HG03135 (cell line): ENCODE measurements around the gene PARL.
"Not testable (repeated sequence)": the region's sequence is repeated elsewhere in the genome, so short reads cannot be mapped to it uniquely, and the experiment has no call there.

Source experiments
- ATAC-seq: cut with Tn5 transposase; IDR thresholded peaks from one replicate; pipeline ENCODE4 v1.9.1; 2021; ENCODE audit warnings: mild to moderate bottlenecking, moderate library complexity; ENCODE audit not compliant: unreplicated experiment

Gene PARL

DNA sequence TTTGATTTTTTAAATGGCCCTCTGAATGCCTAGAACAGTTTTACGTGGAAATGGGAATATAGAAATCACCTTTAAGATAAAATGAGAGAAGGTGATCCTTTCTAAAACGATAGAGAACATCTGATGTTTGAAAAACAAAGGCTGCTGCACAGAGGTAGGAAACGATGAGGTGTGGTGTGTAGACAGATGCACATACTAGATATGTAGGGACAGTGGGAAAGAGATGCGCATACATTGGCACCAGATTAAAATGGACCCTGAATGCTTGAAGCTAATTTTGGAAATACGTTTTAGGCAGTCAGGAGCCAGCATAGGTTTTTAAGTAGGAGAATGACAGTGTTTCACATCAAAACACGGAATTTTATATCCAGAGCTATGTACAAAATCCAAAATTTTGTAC lies 88.3 kb downstream of the PARL start:
- ATAC-seq = no peak

- ATAC-seq = no peak
Observed at GRCh38 chr3:183794452-183794851, 90.2 kb downstream of the PARL start.

DNA sequence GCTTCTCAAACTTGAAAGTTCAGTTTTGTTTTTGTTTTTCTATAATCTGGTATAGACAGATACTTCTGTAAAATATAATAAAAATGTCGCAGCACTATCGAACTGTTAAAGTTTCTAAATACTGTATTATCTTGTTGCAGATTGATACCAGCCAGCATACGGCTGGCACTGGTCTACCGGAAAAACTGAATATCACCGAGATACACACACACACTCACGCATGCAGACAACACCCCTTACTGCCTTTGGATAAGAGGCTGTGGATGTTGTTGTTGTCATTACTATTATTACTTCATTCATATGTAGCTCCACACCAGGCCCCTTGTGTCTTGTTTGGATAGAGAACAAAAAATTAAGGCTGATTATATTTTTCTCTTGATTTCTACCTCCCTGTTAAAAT lies 91.7 kb downstream of the PARL start:
- ATAC-seq = no peak

GRCh38 chr3:183790700-183791099 lies 94.0 kb downstream of the PARL start:
- ATAC-seq = no peak

DNA sequence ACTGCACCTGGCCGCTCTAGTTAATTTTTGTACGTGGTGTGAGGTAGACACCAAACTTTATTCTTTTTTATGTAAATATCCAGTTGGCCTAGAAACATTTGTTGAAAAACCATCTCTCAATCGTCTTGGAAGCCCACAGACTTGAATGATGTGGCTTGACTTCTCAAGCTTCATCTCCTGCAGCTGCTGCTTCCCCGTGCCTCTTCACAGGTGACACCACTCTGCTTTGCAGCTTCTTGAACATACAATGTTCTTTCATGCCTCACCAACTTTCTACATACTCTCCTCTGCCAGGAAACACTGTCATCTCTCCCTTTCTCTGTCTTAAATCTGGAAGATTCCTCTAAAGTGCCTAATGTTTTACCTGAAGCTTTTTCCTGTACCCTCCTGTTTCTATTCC lies 94.9 kb downstream of the PARL start:
- ATAC-seq = no peak

DNA sequence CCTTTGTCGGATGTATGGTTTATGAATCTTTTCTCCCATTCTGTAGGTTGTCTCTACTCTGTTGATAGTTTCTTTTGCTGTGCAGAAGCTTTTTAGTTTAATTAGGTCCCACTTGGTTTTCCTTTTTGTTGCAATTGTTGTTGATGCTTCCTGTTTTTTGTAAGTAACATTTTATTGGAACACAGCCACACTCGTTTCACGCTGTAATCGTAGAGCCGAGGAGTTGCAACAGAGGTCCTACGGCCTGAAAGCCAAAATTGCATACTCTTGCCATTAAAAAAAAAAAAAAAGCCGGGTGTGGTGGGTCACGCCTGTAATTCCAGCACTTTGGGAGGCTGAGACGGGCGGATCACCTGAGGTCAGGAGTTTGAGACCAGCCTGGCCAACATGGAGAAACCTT lies 100.2 kb downstream of the PARL start:
- ATAC-seq = not testable (repeated sequence)

DNA sequence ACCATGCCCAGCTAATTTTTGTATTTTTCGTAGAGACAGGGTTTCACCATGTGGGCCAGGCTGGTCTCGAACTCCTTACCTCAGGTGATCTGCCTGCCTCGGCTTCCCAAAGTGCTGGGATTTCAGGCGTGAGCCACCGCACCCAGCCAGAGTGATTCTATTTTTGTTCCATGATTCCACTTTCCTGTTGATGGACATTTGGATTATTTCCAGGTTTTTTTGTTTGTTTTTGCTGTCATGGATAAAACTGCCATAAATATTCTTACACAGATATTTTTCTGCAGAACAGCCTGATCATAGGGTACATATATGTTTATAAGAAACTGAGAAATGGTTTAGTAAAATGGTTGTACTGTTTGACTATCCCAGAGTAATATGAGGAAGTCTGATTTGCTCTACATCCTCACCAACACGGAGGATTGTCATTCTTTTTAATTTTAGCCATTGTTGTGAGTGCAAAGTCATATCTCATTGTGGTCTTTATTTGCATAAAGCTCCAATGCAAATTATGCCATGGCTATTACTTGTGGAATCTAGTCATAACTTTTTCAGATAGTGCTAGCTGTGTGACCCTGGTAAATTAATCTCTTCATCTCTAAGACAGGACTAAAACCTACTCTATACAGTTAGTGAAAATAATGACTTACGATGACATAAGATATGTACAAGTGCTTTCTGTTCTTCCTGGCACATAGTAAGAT lies 102.0 kb downstream of the PARL start:
- ATAC-seq = no peak

- no peak for ATAC-seq
Observed at GRCh38 chr3:183781246-183781645, 103.4 kb downstream of the PARL start.

DNA sequence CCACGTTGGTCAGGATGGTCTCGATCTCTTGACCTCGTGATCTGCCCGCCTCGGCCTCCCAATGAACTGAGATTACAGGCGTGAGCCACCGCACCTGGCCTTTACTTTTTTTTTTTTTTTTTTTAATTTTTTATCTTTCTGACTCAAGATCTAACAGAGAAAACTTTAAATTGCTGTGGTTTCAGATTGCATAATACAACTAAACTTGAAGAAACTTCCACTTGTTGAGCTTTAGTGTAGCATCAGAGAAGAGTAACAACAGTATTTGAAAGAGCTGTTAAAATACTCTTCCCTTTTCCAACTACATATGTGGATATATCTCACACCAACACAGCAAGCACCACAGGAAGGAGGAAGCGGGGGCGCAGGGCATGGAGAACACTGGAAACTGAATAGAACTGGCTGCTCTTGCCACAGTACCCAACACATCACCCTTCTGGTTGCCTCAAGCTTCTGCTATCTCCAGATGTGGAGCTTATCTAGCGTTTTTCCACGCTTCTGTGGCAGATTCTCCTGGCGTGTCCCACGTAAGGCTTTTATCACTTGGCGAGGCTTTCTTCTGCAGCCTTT lies 104.7 kb downstream of the PARL start:
- no peak for ATAC-seq
